GM12878 (cell line): ENCODE data around the gene SLC25A41.

Experiments
- ETV6 ChIP-seq, 2 experiments: fragments of 450-650 bp in 1 of 2; IDR thresholded peaks in 1 of 2; conservative IDR thresholded peaks in 1 of 2; 2 replicates each; pipeline ENCODE4 v1.6.1; 2014; ENCODE audit warnings: antibody characterized with exemption in 1 of 2, borderline replicate concordance in 1 of 2, low read depth in 1 of 2, mild to moderate bottlenecking in 1 of 2, moderate library complexity in 1 of 2
- GABPA ChIP-seq: IDR thresholded peaks from 2 replicates; pipeline ENCODE4 v1.6.1; 2014; ENCODE audit warnings: antibody characterized with exemption, low read depth, mild to moderate bottlenecking, inconsistent platforms

DNA sequence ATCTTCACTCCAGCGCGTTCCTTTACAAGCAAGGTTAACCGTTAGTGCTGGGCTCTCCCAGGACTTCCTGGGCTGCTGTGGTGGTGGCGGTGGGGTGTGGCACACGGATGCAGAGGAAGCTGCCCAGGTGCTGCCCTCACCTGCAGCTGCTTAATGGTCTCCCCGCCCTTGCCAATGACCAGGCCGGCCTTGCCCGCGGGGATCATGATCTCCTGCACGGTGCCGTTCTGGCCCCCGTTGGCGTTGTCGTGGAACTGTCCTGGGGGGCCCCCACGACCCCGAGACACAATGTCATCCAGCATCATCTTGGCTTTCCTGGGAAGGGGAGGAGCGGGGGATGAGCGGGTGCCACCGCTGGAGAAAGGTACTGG is 15.0 kb downstream of the SLC25A41 start:
- TF ChIP-seq ETV6 (conservative IDR thresholded peaks at IDR 0.05 in 1 of 2, IDR thresholded peaks at IDR 0.05 in 1 of 2; ENCODE audit: borderline replicate concordance in 1 of 2, low read depth in 1 of 2) (no peak), GABPA (no peak)
